Sigmoid colon (tissue), 7 donors: ENCODE results near the gene VSTM2L. TPM values are rescaled to one million over a fixed set of nuclear protein-coding genes. Genes with fewer than 3 reads are reported as not detected.

Source experiments
- DNase-seq: peaks from one replicate; pipeline ENCODE4 v3.0.0-alpha.2; 2019
- H3K27ac ChIP-seq, 4 donors: fragments of 200-600 bp; sonication (generic); one replicate each; pipeline ENCODE4 v1.5.1; 2016 to 2019; ENCODE audit warnings: mild to moderate bottlenecking in 1 of 4
- H3K27me3 ChIP-seq, 3 donors: fragments of 200-600 bp; sonication (generic); one replicate each; pipeline ENCODE4 v1.5.1; 2019; ENCODE audit warnings: mild to moderate bottlenecking in 1 of 3
- H3K36me3 ChIP-seq, 4 donors: fragments of 200-600 bp; sonication (generic); one replicate each; pipeline ENCODE4 v1.5.1; 2016 to 2019
- H3K4me1 ChIP-seq, 4 donors: fragments of 200-600 bp; sonication (generic); one replicate each; pipeline ENCODE4 v1.5.1; 2017 to 2019
- H3K4me3 ChIP-seq, 4 donors: fragments of 200-600 bp; sonication (generic); one replicate each; pipeline ENCODE4 v1.5.1; 2017 to 2019; ENCODE audit warnings: mild to moderate bottlenecking in 2 of 4, moderate library complexity in 1 of 4
- H3K9me3 ChIP-seq, 4 donors: fragments of 200-600 bp in 3 of 4; sonication (generic) in 3 of 4; one replicate each; pipeline versions ENCODE4 v1.5.1 to v1.6.1; 2013 to 2019
- CTCF ChIP-seq, 4 experiments: fragments of 450-650 bp in 3 of 4; fragments of 200-600 bp in 1 of 4; IDR thresholded peaks; one replicate each; pipeline ENCODE4 v1.5.1; 2016 to 2019; ENCODE audit warnings: antibody characterized with exemption in 4 of 4, mild to moderate bottlenecking in 3 of 4, moderate library complexity in 2 of 4
- EP300 ChIP-seq, 4 donors: sonication (generic); formaldehyde crosslinking; IDR thresholded peaks; one replicate each; pipeline ENCODE4 v1.6.1; 2017; ENCODE audit warnings: antibody characterized with exemption in 4 of 4
- POLR2A ChIP-seq, 2 donors: fragments of 450-650 bp; IDR thresholded peaks; one replicate each; pipeline ENCODE4 v1.6.1; 2016; ENCODE audit warnings: antibody characterized with exemption in 2 of 2, mild to moderate bottlenecking in 2 of 2, moderate library complexity in 2 of 2
- POLR2AphosphoS5 ChIP-seq, 4 donors: sonication (generic); formaldehyde crosslinking; IDR thresholded peaks; one replicate each; pipeline ENCODE4 v1.6.1; 2017; ENCODE audit warnings: antibody characterized with exemption in 4 of 4
- WGBS, 2 donors: extraction: QIAGEN DNeasy Blood & Tissue Kit; methylation state at CpG; one replicate each; pipeline ENCODE4 v1.1.7; 2013; 5-methylcytosine and 5-hydroxymethylcytosine counted together
- intact Hi-C: fragments of 100-400 bp; cut with DNase I; formaldehyde crosslinking; loops from one replicate; pipeline ENCODE4 v1.15.1; 2023
- polyA plus RNA-seq, 3 donors: library from polyadenylated mRNA; stranded (reverse); fragments of 200-250 nt; gene quantifications; one replicate each; pipeline ENCODE4 v1.2.3, GENCODE V29; 2013
- total RNA-seq, 4 donors: library from RNA; depleted of rRNA; stranded (reverse); fragments of >200 nt; gene quantifications; one replicate each; pipeline ENCODE4 v1.1.0, GENCODE V29; 2016
- donor health status: healthy with polysubstance abuse.
- donor health status: Bipolar disorder and iron deficiency.
- donor health status: healthy.

The VSTM2L gene
- total and polyA plus RNA-seq, 7 donors: 1.5 to 3.4 (median 2.5) TPM; not detected in 2

- H3K36me3 ChIP-seq: peaks cover 0 to 23% (median 10%) of the 10 kb centered on the region in 4 donors
- H3K27me3 ChIP-seq: no peaks in the 10 kb centered on the region
- DNase-seq: peak; percentile 81
- no peak overlapping the region for H3K4me3 ChIP-seq
- intact Hi-C loops: loop anchor here (2.0 kb wide), 1 partner anchor 45 kb away; no protein-coding TSS in a partner anchor
- no peaks in the 10 kb centered on the region for H3K9me3 ChIP-seq
- peaks cover 0 to 53% (median 44%) of the 10 kb centered on the region in 4 donors for H3K4me1 ChIP-seq
- peak overlapping the region in 3 of 4 donors; percentile 75 to 86 (median 83) for H3K27ac ChIP-seq
- TF ChIP-seq POLR2AphosphoS5 (IDR thresholded peaks at IDR 0.05): peak; percentile 67 to 80 (median 73)
- TF ChIP-seq EP300 (IDR thresholded peaks at IDR 0.05): peak in 3 of 4 donors; percentile 19 to 73 (median 57)
- no peak for TF ChIP-seq CTCF (IDR thresholded peaks at IDR 0.05)
- TF ChIP-seq POLR2A (IDR thresholded peaks at IDR 0.05): no peak
- WGBS, 2 donors: 88% methylated on average over 15 of the region's 15 CpGs
These were observed 35.4 kb upstream of the VSTM2L start for GRCh38 chr20:37867289-37868195.

DNA sequence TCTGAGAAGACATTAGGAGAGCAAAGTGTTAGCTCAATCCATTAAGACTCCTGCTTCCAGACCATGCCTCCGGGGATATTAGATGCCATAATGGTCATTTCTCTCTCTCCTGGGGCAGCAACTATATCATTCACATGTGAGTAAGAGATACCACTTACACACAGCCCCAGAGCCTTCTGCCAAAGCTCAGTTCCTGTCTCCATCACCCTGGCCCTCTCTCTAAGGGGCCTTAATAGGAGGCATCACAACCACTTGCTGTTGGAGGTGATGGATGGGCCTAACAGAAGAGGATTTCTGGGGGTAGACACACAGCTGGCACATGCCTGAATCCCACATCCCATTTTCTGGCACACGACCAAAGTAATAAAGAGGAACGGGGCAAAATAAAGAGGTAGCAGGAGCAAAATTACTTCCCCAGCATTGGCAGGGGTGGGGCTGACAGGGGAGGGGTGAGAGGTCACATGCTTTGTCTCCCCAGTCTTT, 34.0 kb upstream of the VSTM2L start:
- DNase-seq: no peak
- intact Hi-C loops: no loop called here
- Histone ChIP-seq H3K36me3 (peaks cover 0 to 31% (median 14%) of the 10 kb centered on the region in 4 donors), H3K9me3 (no peaks in the 10 kb centered on the region), H3K27ac (peak overlapping the region in 3 of 4 donors; percentile 75 to 86 (median 83)), H3K4me1 (peaks cover 0 to 53% (median 44%) of the 10 kb centered on the region in 4 donors), H3K27me3 (no peaks in the 10 kb centered on the region), H3K4me3 (no peak overlapping the region)
- 65 to 69% methylated on average over 3 of the region's 3 CpGs for WGBS, 2 donors
- no peak for TF ChIP-seq POLR2A (IDR thresholded peaks at IDR 0.05)
- no peak for TF ChIP-seq EP300 (IDR thresholded peaks at IDR 0.05)
- no peak for TF ChIP-seq POLR2AphosphoS5 (IDR thresholded peaks at IDR 0.05)
- no peak for TF ChIP-seq CTCF (IDR thresholded peaks at IDR 0.05)

DNA sequence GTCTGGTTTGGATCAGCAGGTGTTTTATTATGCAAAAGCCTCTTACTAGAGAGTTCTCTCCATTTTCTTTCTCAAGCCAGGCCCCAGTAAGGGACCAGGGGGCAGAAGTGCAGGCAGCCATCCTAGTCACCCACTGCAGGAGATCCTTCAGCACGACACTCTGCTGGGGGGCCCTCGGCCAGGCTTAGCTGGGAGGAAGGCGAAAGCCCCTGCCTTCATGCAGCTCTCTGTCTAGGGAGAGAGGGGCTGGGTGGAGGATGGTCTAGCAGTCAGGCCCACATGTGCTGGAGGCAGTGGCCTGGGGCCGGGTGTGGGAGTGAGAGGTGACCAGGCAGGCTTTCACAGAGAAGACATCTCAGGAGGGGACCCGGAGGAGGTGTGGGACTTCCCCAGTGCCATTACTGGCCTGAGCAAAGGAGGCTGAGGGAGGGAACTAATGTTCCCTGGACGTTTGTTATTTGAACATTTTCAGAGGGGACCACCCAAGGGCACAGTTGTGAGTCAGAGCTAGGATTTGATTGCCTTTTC, 33.5 kb upstream of the VSTM2L start:
- Histone ChIP-seq H3K9me3 (no peaks in the 10 kb centered on the region), H3K36me3 (peaks cover 0 to 31% (median 15%) of the 10 kb centered on the region in 4 donors), H3K27ac (peak overlapping the region in 3 of 4 donors; percentile 75 to 86 (median 83)), H3K4me3 (no peak overlapping the region), H3K4me1 (peaks cover 0 to 53% (median 44%) of the 10 kb centered on the region in 4 donors), H3K27me3 (no peaks in the 10 kb centered on the region)
- intact Hi-C loops: no loop called here
- no peak for DNase-seq
- no peak for TF ChIP-seq POLR2A (IDR thresholded peaks at IDR 0.05)
- no peak for TF ChIP-seq POLR2AphosphoS5 (IDR thresholded peaks at IDR 0.05)
- TF ChIP-seq CTCF (IDR thresholded peaks at IDR 0.05): no peak
- no peak for TF ChIP-seq EP300 (IDR thresholded peaks at IDR 0.05)
- 88 to 92% methylated on average over 6 of the region's 6 CpGs for WGBS, 2 donors

DNA sequence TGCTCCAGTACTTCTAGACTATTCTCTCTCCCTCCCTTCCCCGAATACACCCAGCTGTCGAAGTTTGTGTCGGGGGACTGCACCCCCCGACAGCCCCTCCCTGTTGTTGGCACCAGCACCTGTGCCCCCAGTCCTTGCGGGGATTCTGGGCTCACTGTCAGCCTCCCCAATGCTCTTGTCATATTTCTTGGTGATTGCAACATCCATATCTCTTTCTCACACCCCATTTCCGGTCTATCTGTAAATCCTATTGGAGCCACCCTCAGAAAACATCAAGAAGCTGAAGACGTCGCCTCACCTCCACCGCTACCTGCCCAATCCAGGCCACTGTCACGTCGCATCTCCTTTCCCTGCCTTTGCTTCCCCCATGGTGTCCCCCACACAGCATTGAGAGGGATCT, 32.6 kb upstream of the VSTM2L start:
- Histone ChIP-seq H3K27ac (no peak overlapping the region), H3K36me3 (peaks cover 0 to 34% (median 15%) of the 10 kb centered on the region in 4 donors)
- WGBS, 2 donors: 87 to 93% methylated on average over 11 of the region's 11 CpGs

More for the DNA sequence above, 32.6 kb upstream of the VSTM2L start:
- Histone ChIP-seq H3K27me3 (no peaks in the 10 kb centered on the region), H3K4me1 (peaks cover 0 to 51% (median 44%) of the 10 kb centered on the region in 4 donors), H3K9me3 (no peaks in the 10 kb centered on the region), H3K4me3 (no peak overlapping the region)
- intact Hi-C loops: no loop called here
- DNase-seq: no peak
- TF ChIP-seq POLR2AphosphoS5 (IDR thresholded peaks at IDR 0.05) (no peak), EP300 (IDR thresholded peaks at IDR 0.05) (no peak), POLR2A (IDR thresholded peaks at IDR 0.05) (no peak), CTCF (IDR thresholded peaks at IDR 0.05) (no peak)
